HCT116 (cell line): ENCODE data around the gene GFAP. TPM values are rescaled to one million over a fixed set of nuclear protein-coding genes. Genes with fewer than 3 reads are reported as not detected.

ENCODE experiments used
- ATAC-seq: fragments of 200-7000 bp; cut with Tn5 transposase; 2 replicates; pipeline ENCODE4 v1.9.1; 2020; ENCODE audit warnings: mild to moderate bottlenecking, moderate library complexity
- BruUV-seq: library from RNA; stranded (reverse); fragments of 400-500 nt; replicated peaks from 2 replicates; lab custom pipeline; 2021; lab: Mats Ljungman, UMichigan
- CTCF ChIA-PET: fragments of 300-600 bp; sonication (Branson Sonifier 250); formaldehyde crosslinking; loops from one replicate; lab custom pipeline; 2021; ENCODE audit warnings: antibody characterized with exemption; lab: Charles Lee
- POLR2A ChIA-PET: fragments of 300-600, 350-600 bp; sonication (Branson Sonifier 250); formaldehyde crosslinking; loops from one replicate; lab custom pipeline; 2021; ENCODE audit warnings: antibody characterized with exemption; lab: Charles Lee
- RAD21 ChIA-PET, 2 experiments: fragments of 300-600 bp; sonication (Branson Sonifier 250); formaldehyde crosslinking; loops; one replicate each; lab custom pipeline; 2023; ENCODE audit warnings: low total read pairs in 2 of 2; ENCODE audit not compliant: uncharacterized antibody in 2 of 2, unreplicated experiment in 2 of 2, low non-redundant PET in 1 of 2; lab: Charles Lee
- DNase-seq: peaks from one replicate; pipeline ENCODE4 v3.0.0-alpha.2; 2010; ENCODE audit warnings: low read depth, low spot score
- H2AFZ ChIP-seq: fragments of 200-600 bp; shearing (Covaris generic), sonication (generic); 2 replicates; pipeline ENCODE4 v1.6.1; 2017; ENCODE audit warnings: low read depth, mixed run types, mixed read lengths, antibody characterized with exemption, low read length; ENCODE audit not compliant: poor library complexity, severe bottlenecking
- H3K27ac ChIP-seq: 2 replicates; pipeline ENCODE4 v1.5.1; 2012; ENCODE audit warnings: low read depth, low read length
- H3K27me3 ChIP-seq: fragments of 200-600 bp; sonication (generic); 2 replicates; pipeline ENCODE4 v1.6.1; 2016; ENCODE audit warnings: mixed run types, low read length, mixed read lengths; ENCODE audit not compliant: insufficient read depth
- H3K36me3 ChIP-seq, 2 experiments: fragments of 200-500 bp in 1 of 2; fragments of 200-600 bp in 1 of 2; sonication (Bioruptor generic) in 1 of 2; sonication (generic) in 1 of 2; 2 replicates each; pipeline versions ENCODE4 v1.5.1 to v1.6.1; 2014 to 2016; ENCODE audit warnings: low read length in 2 of 2, inconsistent platforms in 1 of 2, mixed read lengths in 1 of 2, mixed run types in 1 of 2; ENCODE audit not compliant: insufficient read depth in 2 of 2, control insufficient read depth in 1 of 2
- H3K4me1 ChIP-seq, 2 experiments: fragments of 200-600 bp in 1 of 2; sonication (generic) in 1 of 2; 2 replicates each; pipeline versions ENCODE4 v1.5.1 to v1.6.1; 2012 to 2017; ENCODE audit warnings: low read length in 2 of 2, inconsistent platforms in 1 of 2, mild to moderate bottlenecking in 1 of 2, mixed read lengths in 1 of 2, mixed run types in 1 of 2, moderate library complexity in 1 of 2; ENCODE audit not compliant: insufficient read depth in 2 of 2, control insufficient read depth in 1 of 2
- H3K4me2 ChIP-seq: fragments of 200-600 bp; sonication (generic); 2 replicates; pipeline ENCODE4 v1.6.1; 2017; ENCODE audit warnings: mixed run types, low read length, mixed read lengths
- H3K4me3 ChIP-seq, 2 experiments: fragments of 200-600 bp in 1 of 2; sonication (generic) in 1 of 2; replicated peaks in 1 of 2; 2 replicates each; pipeline ENCODE4 v1.5.1; 2011 to 2016; ENCODE audit warnings: low read length in 2 of 2, control low read depth in 1 of 2, low read depth in 1 of 2, mild to moderate bottlenecking in 1 of 2, mixed read lengths in 1 of 2, mixed run types in 1 of 2
- H3K79me2 ChIP-seq: fragments of 200-600 bp; sonication (generic); 2 replicates; pipeline ENCODE4 v1.6.1; 2017; ENCODE audit warnings: mild to moderate bottlenecking, mixed run types, low read length, moderate library complexity, mixed read lengths; ENCODE audit not compliant: insufficient read depth
- H3K9ac ChIP-seq: fragments of 200-600 bp; sonication (generic); 2 replicates; pipeline ENCODE4 v1.6.1; 2016; ENCODE audit warnings: low read length, mixed read lengths
- H3K9me2 ChIP-seq: fragments of 200-600 bp; sonication (generic), shearing (Covaris generic); 2 replicates; pipeline ENCODE4 v1.6.1; 2017; ENCODE audit warnings: mixed run types, mild to moderate bottlenecking, moderate library complexity; ENCODE audit not compliant: insufficient read depth
- H3K9me3 ChIP-seq, 2 experiments: fragments of 200-500 bp in 1 of 2; fragments of 200-600 bp in 1 of 2; sonication (Bioruptor generic) in 1 of 2; sonication (generic) in 1 of 2; 2 replicates each; pipeline ENCODE4 v1.6.1; 2014 to 2017; ENCODE audit warnings: low read length in 2 of 2, mixed read lengths in 2 of 2, inconsistent platforms in 1 of 2, low read depth in 1 of 2, mild to moderate bottlenecking in 1 of 2, mixed run types in 1 of 2, moderate library complexity in 1 of 2; ENCODE audit not compliant: control insufficient read depth in 1 of 2, insufficient read depth in 1 of 2
- H4K20me1 ChIP-seq: fragments of 200-600 bp; sonication (generic), shearing (Covaris generic); 2 replicates; pipeline ENCODE4 v1.6.1; 2017; ENCODE audit warnings: mixed run types, mild to moderate bottlenecking, moderate library complexity; ENCODE audit not compliant: insufficient read depth
- CBX3 ChIP-seq: IDR thresholded peaks from 2 replicates; pipeline ENCODE4 v1.6.1; 2012; ENCODE audit warnings: low read depth
- EGR1 ChIP-seq: IDR thresholded peaks from 2 replicates; pipeline ENCODE4 v1.6.1; 2012; ENCODE audit warnings: low read depth
- ELF1 ChIP-seq: IDR thresholded peaks from 2 replicates; pipeline ENCODE4 v1.6.1; 2012; ENCODE audit warnings: low read depth, borderline replicate concordance
- EZH2 ChIP-seq: fragments of 200-600 bp; sonication (generic); IDR thresholded peaks from 2 replicates; pipeline ENCODE4 v1.6.1; 2017; ENCODE audit warnings: antibody characterized with exemption, mixed run types
- FOSL1 ChIP-seq: IDR thresholded peaks from 2 replicates; pipeline ENCODE4 v1.6.1; 2012; ENCODE audit warnings: low read depth
- JUND ChIP-seq: IDR thresholded peaks from 2 replicates; pipeline ENCODE4 v1.6.1; 2012
- POLR2A ChIP-seq: IDR thresholded peaks from 2 replicates; pipeline ENCODE4 v1.7.0; 2011; ENCODE audit warnings: borderline replicate concordance; ENCODE audit not compliant: insufficient read depth, insufficient read length; ENCODE audit errors: extremely low read depth
- RAD21 ChIP-seq: IDR thresholded peaks from 2 replicates; pipeline ENCODE4 v1.6.1; 2012; ENCODE audit warnings: low read depth, mild to moderate bottlenecking
- SP1 ChIP-seq: IDR thresholded peaks from 2 replicates; pipeline ENCODE4 v1.6.1; 2012; ENCODE audit warnings: low read depth
- TCF7L2 ChIP-seq: IDR thresholded peaks from 2 replicates; pipeline ENCODE4 v1.7.0; 2011; ENCODE audit warnings: borderline replicate concordance, inconsistent platforms; ENCODE audit not compliant: insufficient read depth, insufficient read length; ENCODE audit errors: extremely low read depth
- ZFX ChIP-seq: fragments of 450-650 bp; IDR thresholded peaks from 2 replicates; pipeline ENCODE4 v1.6.1; 2017
- intact Hi-C: fragments of 100-400 bp; cut with micrococcal nuclease; formaldehyde crosslinking; loops from 2 replicates; pipeline ENCODE4 v1.10.0; 2022
- total RNA-seq: library from RNA; stranded (reverse); gene quantifications from one replicate; pipeline ENCODE4 v1.2.1, GENCODE V29; 2021; ENCODE audit not compliant: unreplicated experiment
- TF ChIP-seq, protein P1 (sequence below): IDR thresholded peaks from 2 replicates; pipeline ENCODE4 v1.6.1; 2011; ENCODE audit warnings: mild to moderate bottlenecking, low read length, moderate library complexity; ENCODE audit not compliant: insufficient replicate concordance; ENCODE audit errors: extremely low read depth
- TF ChIP-seq, protein P2 (sequence below): IDR thresholded peaks from 2 replicates; pipeline ENCODE4 v1.6.1; 2012; ENCODE audit warnings: low read depth

The GFAP gene
- total RNA-seq, 1 experiment from 2014 or later: not detected

DNA sequence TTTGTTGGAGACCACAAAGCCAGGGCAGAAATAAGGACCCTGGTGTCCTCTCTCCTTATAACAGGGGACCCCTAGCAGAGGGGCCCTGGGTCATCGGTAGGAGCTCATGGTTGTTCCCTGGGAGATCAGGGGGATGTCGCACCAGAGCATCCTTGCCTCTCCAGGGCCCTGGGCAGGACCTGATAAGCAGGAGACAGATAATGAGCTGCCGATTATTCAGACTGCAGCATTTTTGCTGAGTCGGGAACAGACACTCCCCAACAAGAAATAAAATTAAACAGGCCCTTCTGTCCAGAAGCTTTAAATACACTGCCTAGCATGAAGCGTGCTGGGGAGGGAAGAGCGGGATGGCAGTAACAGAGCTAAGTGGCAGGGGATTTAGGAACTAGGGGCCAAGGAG is 15.4 kb upstream of the GFAP start (continued):
- TF ChIP-seq, protein P1, sequence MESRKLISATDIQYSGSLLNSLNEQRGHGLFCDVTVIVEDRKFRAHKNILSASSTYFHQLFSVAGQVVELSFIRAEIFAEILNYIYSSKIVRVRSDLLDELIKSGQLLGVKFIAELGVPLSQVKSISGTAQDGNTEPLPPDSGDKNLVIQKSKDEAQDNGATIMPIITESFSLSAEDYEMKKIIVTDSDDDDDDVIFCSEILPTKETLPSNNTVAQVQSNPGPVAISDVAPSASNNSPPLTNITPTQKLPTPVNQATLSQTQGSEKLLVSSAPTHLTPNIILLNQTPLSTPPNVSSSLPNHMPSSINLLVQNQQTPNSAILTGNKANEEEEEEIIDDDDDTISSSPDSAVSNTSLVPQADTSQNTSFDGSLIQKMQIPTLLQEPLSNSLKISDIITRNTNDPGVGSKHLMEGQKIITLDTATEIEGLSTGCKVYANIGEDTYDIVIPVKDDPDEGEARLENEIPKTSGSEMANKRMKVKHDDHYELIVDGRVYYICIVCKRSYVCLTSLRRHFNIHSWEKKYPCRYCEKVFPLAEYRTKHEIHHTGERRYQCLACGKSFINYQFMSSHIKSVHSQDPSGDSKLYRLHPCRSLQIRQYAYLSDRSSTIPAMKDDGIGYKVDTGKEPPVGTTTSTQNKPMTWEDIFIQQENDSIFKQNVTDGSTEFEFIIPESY: no peak
- no peak for TF ChIP-seq EGR1
- no peak for TF ChIP-seq EZH2
- no peak for TF ChIP-seq CBX3
- no peak for TF ChIP-seq SP1
- no peak for TF ChIP-seq ELF1
- TF ChIP-seq, all 23 proteins: peak for 0

DNA sequence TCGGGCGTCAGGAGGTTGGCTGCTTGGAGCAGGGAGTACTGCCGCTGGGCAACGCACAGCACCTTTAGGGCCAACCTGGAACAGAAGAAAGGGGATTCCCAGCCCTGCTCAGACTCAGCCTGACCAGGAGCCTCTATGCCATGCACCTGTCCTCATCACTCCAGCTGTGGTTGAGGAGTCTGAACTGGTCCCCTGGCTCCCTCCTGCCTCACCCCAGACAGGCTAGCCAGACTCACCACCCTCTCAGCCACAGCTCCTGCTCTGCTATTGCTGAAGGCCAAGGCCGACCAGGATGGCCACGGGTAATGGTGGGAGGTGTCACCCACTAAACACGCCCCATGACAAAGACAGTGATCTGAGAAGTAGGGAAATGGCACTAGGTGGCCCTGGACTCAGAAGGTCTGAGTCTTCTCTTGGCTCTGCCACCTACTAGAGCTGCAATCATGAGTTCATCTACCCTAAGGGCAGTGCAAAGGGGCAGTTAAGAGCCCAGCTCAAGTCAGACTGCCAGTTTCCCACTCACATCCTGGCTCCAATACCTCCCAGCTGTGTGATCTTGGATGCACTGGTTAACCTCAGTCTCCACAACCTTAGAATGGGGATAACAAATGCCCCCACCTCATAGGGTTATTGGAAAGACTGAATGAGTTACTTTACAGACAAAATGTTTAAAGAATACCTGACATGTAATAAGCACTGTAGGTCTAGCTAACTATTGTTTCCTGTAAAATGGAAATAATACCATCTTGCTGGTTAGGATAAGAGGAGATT is 13.8 kb upstream of the GFAP start:
- Histone ChIP-seq H3K27ac (no peak overlapping the region), H2AFZ (no peak overlapping the region), H3K4me3 (no peak overlapping the region)
- DNase-seq (no peak), ATAC-seq (no peak)
- CTCF ChIA-PET: interaction anchor here (1.3 kb wide), 1 partner anchor 9 kb away, joined by 3 read pairs; no protein-coding TSS in a partner anchor
- TF ChIP-seq, protein P2, sequence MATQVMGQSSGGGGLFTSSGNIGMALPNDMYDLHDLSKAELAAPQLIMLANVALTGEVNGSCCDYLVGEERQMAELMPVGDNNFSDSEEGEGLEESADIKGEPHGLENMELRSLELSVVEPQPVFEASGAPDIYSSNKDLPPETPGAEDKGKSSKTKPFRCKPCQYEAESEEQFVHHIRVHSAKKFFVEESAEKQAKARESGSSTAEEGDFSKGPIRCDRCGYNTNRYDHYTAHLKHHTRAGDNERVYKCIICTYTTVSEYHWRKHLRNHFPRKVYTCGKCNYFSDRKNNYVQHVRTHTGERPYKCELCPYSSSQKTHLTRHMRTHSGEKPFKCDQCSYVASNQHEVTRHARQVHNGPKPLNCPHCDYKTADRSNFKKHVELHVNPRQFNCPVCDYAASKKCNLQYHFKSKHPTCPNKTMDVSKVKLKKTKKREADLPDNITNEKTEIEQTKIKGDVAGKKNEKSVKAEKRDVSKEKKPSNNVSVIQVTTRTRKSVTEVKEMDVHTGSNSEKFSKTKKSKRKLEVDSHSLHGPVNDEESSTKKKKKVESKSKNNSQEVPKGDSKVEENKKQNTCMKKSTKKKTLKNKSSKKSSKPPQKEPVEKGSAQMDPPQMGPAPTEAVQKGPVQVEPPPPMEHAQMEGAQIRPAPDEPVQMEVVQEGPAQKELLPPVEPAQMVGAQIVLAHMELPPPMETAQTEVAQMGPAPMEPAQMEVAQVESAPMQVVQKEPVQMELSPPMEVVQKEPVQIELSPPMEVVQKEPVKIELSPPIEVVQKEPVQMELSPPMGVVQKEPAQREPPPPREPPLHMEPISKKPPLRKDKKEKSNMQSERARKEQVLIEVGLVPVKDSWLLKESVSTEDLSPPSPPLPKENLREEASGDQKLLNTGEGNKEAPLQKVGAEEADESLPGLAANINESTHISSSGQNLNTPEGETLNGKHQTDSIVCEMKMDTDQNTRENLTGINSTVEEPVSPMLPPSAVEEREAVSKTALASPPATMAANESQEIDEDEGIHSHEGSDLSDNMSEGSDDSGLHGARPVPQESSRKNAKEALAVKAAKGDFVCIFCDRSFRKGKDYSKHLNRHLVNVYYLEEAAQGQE: no peak
- TF ChIP-seq JUND (no peak), RAD21 (no peak), ZFX (no peak), CBX3 (no peak), TCF7L2 (no peak), FOSL1 (no peak), POLR2A (no peak), SP1 (no peak)
- TF ChIP-seq, all 23 proteins: peak for 0
- ChIA-PET RAD21 (no interaction called here), POLR2A (no interaction called here)
- Histone ChIP-seq H3K27me3 (no peaks in the 10 kb centered on the region), H3K4me1 (no peaks in the 10 kb centered on the region), H3K9ac (no peak overlapping the region), H3K4me2 (no peak overlapping the region), H3K9me2 (no peaks in the 10 kb centered on the region), H3K9me3 (no peaks in the 10 kb centered on the region), H3K79me2 (no peaks in the 10 kb centered on the region), H4K20me1 (no peaks in the 10 kb centered on the region), H3K36me3 (peaks cover 56 to 77% of the 10 kb centered on the region in 2 experiments)
- intact Hi-C loops: no loop called here
- BruUV-seq: no TSS peak
